HG03280 (cell line): ENCODE data around the gene NPPC.

Experiments
- ATAC-seq: cut with Tn5 transposase; IDR thresholded peaks from one replicate; pipeline ENCODE4 v1.9.1; 2021; ENCODE audit warnings: mild to moderate bottlenecking, moderate library complexity; ENCODE audit not compliant: unreplicated experiment

The NPPC gene

GRCh38 chr2:231935815-231936214 lies 9.6 kb upstream of the NPPC start:
- ATAC-seq, result no peak

GRCh38 chr2:231935207-231935524 lies 9.0 kb upstream of the NPPC start:
- no peak for ATAC-seq

- no peak for ATAC-seq
Measured at GRCh38 chr2:231934441-231935206, 8.4 kb upstream of the NPPC start.

- no peak for ATAC-seq
Measured at GRCh38 chr2:231933916-231934401, 7.8 kb upstream of the NPPC start.

DNA sequence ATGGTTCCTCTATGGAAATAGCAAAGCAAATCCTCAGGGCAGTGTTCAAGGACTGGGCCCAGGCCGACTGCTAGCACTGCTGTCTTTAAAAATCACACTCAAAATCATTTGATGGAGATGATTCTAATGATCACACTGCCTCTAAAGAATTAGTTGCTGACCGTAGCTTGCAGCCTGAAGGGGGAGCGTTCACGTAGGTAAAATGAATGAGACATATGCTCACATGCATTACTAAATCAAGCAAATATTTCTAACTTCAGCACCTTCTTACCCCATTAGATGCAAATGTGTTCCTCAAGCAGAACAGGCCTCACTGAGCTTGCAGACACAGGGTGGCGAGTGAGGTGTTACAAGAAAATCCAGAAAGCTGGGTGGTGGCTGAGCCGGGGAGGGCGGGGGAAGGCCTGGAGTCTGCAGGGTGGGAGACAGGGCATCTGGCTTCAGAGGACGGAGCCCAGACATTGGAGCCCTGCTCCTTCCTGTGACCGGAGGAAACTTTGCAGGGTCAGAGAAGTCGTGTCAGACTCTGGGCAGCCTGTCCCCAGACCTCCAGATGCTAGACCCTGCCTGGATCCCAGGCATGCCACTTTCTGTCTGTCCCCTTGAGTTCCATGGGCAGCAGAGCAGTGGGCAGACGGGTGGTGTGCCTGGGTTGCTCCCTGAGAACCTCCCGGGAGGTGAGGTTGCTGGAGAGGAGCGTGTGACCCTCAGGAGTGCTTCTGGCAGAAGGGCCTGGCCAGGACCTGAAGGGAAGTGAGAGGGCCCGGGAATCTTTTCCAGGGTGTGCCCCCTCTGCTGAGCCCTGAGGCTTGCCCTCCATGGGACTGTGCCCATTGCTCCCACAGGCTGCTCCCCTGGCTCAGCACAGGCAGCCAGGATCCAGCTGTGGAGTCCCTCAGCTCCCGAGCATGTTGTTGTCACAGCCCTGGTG lies 7.1 kb upstream of the NPPC start:
- no peak for ATAC-seq

DNA sequence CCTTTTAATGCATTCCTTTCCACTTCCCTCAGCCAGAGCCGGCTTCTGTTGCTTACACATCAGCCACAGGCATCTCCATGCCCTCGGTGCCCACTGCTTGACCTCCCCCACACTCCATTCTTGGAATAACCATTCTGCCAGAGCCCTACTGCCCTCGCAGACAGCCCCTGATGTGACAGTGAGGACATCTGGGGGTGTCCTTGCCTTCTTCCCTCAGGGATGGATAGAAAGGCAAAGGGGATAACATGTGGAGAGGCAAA lies 6.4 kb upstream of the NPPC start:
- ATAC-seq, result no peak

DNA sequence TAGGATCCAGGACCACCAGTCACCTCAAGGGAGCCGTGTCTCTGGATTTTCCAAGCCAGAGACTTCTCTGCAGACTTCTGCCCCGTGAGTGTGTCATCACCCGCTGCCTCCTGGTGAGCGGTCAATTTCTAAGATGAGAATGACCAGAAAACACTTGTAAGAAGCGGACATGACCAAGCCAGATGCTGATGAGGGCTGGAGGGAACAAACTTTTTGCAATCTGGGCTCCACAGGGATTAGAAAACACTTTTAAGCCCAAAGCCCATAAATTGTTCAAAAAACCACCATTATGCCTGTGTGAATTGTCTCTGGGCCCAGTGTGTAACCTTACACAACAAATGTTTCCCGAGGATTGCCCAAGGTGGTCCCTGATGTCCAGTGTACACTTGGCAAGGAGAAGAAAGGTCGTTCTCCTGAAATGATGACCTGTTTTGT lies 5.3 kb upstream of the NPPC start:
- ATAC-seq, result no peak

DNA sequence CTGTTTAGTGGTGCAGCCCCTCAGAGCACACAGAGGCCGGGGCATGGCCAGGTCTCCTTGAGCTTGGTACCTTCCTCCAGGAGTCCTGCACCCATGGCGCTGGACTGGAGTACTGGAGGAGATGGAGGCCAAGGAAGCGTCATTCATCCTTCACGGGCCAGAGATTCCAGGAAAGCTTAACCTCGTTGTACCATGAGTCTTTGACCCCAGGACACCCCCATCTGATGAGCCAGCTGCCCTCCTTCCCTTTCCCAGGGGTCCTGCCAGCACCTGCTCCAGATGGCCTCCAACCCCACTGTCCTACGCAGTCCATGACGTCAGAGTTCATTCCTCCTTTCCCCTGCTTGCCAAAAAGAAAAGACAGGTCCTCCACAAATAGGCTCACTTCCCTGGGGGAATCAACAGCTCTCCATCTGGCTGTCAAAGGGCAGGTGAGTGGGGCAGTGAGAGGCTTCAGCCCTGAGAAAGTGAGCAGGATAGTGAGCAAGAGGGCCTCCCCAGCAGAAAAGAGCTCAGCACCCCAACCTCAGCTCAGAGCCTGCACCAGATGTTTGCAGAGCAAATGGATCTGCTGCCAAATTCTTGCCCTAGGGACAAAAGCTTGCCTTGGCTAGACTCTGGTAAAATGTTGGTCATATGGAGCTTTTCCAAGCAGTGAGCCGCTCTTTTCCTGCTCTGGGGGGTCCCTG lies 4.5 kb upstream of the NPPC start:
- no peak for ATAC-seq

DNA sequence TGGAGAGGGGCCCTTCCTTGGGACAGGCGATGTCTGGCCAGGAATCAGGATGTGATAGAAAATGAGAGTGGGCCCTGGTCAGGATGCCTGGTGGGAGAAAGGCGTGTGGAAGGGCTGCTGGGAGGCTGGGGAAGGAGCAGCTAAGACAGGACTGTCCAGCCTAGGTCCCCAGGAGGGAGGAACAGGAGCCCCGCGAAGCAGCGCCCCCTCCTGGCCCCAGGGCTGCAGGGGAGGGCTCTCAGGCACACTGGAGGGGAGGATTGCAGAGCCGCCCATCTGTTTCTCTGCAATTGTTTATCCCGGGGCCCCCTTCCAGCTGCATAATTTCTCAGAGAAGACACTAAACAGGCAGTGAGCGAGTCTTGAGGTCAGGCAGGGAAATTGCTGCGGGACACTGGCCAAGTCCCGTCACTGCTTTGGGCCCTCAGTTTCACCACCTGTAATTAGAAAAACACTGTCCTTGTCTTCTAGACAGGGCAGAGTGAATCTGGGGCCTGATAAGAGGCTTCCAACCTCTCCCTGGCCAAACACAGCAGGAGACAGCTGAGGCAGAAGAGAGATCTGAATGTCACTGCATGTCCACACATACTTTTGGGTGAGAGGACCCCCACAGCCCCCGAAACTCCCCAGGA lies 3.9 kb upstream of the NPPC start:
- ATAC-seq, result no peak

DNA sequence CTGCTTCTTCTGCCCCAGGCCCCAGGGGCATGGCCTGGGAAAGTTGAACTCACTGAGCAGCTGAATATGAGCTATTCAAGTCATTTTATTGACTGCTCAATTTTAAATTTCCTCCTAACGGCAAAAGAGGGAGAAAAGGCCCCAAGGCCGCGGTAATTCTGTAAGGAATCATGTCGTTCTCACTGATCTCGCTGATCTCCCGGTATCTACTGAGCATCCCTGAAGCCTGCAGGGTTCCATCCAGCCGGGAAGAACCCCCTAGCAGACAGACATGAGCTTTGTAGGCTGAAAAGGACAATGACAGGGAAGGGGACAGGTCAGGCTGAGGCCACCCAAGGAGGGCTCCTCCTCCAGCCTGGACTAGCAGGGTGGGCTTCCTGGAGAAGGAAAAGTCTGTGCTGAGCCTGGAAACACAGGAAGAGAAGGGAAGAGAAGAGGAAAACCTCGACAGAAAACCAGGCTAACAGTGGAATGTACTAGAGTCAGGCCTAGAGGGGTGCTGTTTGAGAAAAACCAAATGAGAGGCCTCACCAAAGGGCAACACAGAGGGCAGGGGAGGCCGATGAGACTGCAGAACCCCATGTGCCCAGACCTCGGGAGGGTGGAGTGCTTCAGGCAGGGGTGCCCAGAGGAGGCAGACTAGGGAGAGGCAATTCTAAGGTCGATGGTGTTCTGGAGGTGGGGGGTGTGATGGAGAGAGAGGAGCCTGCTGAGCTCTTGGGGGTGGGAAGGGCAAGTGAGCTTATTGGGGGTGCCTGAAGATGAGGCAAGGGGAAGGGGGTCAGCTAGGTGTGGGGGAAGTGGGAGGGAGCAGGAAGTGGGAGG lies 2.9 kb upstream of the NPPC start:
- ATAC-seq, result no peak

- ATAC-seq, result no peak
Measured at GRCh38 chr2:231928481-231928880, 2.3 kb upstream of the NPPC start.

- no peak for ATAC-seq
Measured at GRCh38 chr2:231927566-231927890, 1.3 kb upstream of the NPPC start.

DNA sequence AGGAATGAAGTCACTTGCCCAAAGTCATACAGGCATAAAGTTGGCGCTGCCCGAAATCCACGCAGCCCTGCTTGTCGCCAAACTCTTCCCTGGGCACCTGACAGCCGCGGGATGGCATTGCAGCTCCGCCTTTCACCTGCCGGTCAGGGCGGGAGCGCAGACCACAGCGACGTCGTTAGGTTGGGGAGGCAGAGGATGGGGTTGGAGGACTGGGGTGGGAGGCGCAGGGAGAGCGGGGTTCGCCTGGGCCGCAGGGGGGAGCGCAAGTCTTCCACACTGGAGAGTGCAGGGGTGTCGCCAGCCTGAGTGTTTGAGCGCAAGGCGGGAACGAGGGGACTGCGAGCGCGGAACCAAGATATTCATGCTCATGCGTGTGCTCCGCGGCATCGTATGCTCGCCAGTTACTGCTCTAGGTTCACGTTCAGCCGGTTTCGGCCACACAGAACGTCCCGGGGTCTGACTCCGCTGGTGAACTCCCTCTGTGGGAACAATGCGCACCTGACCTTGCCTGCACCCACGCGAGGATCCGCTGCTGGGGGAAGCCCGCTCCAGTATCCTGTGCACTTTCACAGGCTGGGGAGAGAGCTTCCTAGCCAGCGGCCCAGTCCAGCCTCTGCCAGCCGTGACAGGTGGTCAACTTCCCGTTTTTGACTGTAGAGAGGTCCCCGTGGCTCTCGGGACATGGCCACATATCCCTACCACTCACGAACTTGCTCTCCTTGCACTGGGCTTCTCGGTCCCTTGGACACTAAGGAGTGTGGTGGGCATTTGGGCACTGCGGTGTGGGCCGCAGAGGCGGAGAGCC lies 767 bp upstream of the NPPC start:
- ATAC-seq, result no peak

- ATAC-seq, result no peak
Measured at GRCh38 chr2:231925303-231926179, 655 bp downstream of the NPPC start.

DNA sequence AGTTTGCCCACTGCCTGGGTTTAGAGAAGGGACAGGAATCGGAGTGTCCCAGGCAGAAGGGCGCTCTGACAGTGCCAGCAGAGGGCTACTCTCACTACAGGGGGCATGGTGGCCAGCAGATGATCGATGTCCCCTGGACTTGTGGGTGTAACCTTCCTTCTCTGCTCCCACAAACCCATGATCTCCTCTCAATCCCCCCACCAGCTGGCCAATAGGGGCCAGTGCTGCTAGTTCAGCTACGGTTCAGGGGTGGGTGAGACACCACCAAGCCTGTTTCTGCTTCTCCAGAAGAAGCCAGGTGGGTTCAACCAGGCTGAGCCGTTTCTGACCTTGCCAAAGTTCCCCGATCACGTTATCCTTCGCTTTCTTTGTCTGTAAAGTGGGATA lies 1.3 kb downstream of the NPPC start:
- ATAC-seq, result no peak

DNA sequence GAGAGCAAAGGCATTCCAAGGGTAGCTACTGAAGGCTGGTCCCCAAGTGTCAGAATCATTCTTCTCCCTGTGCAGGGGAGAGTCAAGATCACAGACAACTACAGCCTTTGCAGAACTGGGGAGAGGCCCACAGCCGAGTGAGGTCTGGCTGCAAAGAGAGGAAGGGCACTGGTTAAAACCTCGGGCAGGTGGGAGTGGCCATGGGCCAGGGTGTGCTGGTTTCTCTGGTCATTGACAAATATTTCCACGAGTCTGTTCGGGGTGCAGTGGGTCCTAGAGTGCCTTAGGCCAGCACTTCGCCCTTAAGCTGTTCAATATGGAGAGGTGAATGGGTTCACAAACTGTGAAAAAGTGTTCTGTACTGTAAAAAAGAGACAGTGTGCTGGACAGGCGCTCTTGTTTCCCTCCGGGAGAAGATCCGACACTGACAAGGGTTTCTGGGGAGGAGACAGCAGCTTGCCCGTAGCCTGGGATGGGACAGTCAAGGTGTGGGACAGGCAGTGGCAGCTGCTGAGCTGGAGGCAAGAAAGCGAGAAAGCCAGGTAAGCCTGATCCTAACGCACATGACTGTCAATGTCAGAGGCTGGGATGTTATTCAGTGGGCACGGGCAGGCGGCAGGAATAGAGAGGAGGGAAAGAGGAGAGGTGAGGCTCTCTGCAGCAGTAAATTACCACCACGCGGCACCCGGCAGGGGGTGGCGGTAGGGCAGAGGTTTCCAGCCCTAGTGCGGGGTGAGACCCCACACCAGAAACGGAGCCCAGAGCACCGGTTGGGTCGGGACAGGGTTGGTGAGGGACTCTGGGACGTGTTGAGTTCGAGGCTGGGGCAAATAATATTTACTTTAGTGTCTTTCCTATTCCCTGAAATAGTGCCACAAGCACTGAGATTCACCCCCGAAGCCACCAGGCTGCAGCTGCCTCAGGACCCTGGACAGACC lies 2.0 kb downstream of the NPPC start:
- no peak for ATAC-seq

DNA sequence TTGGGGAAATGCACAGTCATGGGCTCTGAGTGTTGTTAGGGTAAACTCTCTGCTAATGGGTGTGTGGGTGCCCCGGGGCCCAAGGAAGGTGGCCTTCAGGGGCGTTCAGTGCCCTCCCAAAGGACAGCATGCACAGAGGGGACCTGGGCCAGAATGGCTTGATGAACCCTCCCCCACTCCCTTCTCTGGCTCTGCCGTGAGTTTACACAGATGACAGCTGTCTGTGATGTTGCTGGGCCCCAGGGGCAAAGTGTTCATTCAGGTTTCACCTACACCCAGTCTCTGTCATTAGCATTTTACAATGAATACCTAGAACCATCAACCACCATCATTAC lies 3.2 kb downstream of the NPPC start:
- no peak for ATAC-seq
